Smooth muscle cell (in vitro differentiated cells): ENCODE data around the gene TGFBRAP1. TPM values are rescaled to one million over a fixed set of nuclear protein-coding genes. Genes with fewer than 3 reads are reported as not detected.

ENCODE experiments used
- DNase-seq: peaks from one replicate; lab custom pipeline; 2025; ENCODE audit not compliant: unreplicated experiment; lab: John Stamatoyannopoulos, UW
- H2AFZ ChIP-seq: fragments of 200-600 bp; sonication (generic); 2 replicates; pipeline ENCODE4 v1.6.0; 2016; ENCODE audit warnings: antibody characterized with exemption, low read depth, mild to moderate bottlenecking
- H3F3A ChIP-seq: fragments of 200-600 bp; sonication (generic); 2 replicates; pipeline ENCODE4 v1.6.0; 2017; ENCODE audit warnings: antibody characterized with exemption, low read depth
- H3K27ac ChIP-seq: fragments of 200-600 bp; sonication (generic); 2 replicates; pipeline ENCODE4 v1.5.1; 2016; ENCODE audit warnings: low read depth, mild to moderate bottlenecking
- H3K27me3 ChIP-seq: fragments of 200-600 bp; sonication (generic); 2 replicates; pipeline ENCODE4 v1.6.1; 2016; ENCODE audit warnings: low read depth, mild to moderate bottlenecking
- H3K36me3 ChIP-seq: fragments of 200-600 bp; sonication (generic); 2 replicates; pipeline ENCODE4 v1.5.1; 2016; ENCODE audit warnings: low read depth
- H3K4me1 ChIP-seq: fragments of 200-600 bp; sonication (generic); 2 replicates; pipeline ENCODE4 v1.5.1; 2016; ENCODE audit warnings: low read depth
- H3K4me2 ChIP-seq: fragments of 200-600 bp; sonication (generic); 2 replicates; pipeline ENCODE4 v1.6.0; 2016; ENCODE audit warnings: mild to moderate bottlenecking
- H3K4me3 ChIP-seq: fragments of 200-600 bp; sonication (generic); 2 replicates; pipeline ENCODE4 v1.5.1; 2016; ENCODE audit warnings: mild to moderate bottlenecking
- H3K79me2 ChIP-seq: fragments of 200-600 bp; sonication (generic); 2 replicates; pipeline ENCODE4 v1.6.0; 2016; ENCODE audit warnings: low read depth, mild to moderate bottlenecking
- H3K9ac ChIP-seq: fragments of 200-600 bp; sonication (generic); 2 replicates; pipeline ENCODE4 v1.6.0; 2016; ENCODE audit warnings: low read depth
- H3K9me3 ChIP-seq: fragments of 200-600 bp; sonication (generic); replicated peaks from 2 replicates; pipeline ENCODE4 v1.5.1; 2016; ENCODE audit warnings: low read depth
- H4K20me1 ChIP-seq: fragments of 200-600 bp; sonication (generic); 2 replicates; pipeline ENCODE4 v1.6.0; 2016; ENCODE audit warnings: low read depth
- WGBS: methylation state at CpG from one replicate; pipeline ENCODE4 v1.1.7; 2016; ENCODE audit warnings: low lambda C conversion rate; 5-methylcytosine and 5-hydroxymethylcytosine counted together
- polyA plus RNA-seq: library from polyadenylated mRNA; unstranded; fragments of >200 nt; fragmentation: Nextera tagmentation; extraction: Ambion mirVana; gene quantifications from 2 replicates; pipeline ENCODE4 v1.2.1, GENCODE V29; 2016
- total RNA-seq: library from RNA; depleted of rRNA; stranded (reverse); fragments of >200 nt; gene quantifications from 2 replicates; pipeline ENCODE4 v1.2.3, GENCODE V29; 2014
- TF ChIP-seq, protein P1 (sequence below): fragments of 200-600 bp; sonication (generic); IDR thresholded peaks from 2 replicates; pipeline ENCODE4 v1.5.1; 2017; ENCODE audit warnings: borderline replicate concordance, mild to moderate bottlenecking, antibody characterized with exemption; ENCODE audit not compliant: insufficient read depth, poor library complexity, severe bottlenecking

Gene TGFBRAP1
- total and polyA plus RNA-seq, 2 experiments from 2014 or later = 8.9 to 10.5 TPM

DNA sequence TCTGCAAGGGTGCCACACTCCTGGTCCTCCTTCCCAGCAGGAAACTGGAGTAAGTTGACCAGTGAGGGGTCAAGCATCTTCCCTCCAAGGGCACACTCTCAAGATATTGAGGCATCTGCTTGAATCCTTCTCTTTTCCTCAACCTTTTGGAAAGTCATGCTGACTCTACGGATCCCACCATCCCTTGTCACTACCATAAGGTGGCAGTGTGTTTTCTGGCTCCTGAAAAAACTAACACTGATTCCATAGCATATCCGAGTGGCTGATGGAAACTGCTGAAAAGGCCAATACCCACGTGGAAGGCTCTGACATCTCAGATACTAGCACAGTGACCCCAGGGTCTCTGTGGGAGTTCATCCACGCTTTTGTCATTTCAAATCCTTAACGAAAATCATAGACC lies 50.9 kb downstream of the TGFBRAP1 start:
- Histone ChIP-seq H4K20me1 (no peaks in the 10 kb centered on the region), H3K4me3 (no peak overlapping the region), H3K4me1 (no peaks in the 10 kb centered on the region), H3K27ac (no peak overlapping the region), H3K4me2 (no peak overlapping the region), H3K9me3 (no peaks in the 10 kb centered on the region), H3K9ac (no peak overlapping the region), H3K27me3 (no peaks in the 10 kb centered on the region), H3K36me3 (no peaks in the 10 kb centered on the region), H3F3A (no peaks in the 10 kb centered on the region), H3K79me2 (no peaks in the 10 kb centered on the region), H2AFZ (no peak overlapping the region)
- no peak for DNase-seq
- TF ChIP-seq, protein P1, sequence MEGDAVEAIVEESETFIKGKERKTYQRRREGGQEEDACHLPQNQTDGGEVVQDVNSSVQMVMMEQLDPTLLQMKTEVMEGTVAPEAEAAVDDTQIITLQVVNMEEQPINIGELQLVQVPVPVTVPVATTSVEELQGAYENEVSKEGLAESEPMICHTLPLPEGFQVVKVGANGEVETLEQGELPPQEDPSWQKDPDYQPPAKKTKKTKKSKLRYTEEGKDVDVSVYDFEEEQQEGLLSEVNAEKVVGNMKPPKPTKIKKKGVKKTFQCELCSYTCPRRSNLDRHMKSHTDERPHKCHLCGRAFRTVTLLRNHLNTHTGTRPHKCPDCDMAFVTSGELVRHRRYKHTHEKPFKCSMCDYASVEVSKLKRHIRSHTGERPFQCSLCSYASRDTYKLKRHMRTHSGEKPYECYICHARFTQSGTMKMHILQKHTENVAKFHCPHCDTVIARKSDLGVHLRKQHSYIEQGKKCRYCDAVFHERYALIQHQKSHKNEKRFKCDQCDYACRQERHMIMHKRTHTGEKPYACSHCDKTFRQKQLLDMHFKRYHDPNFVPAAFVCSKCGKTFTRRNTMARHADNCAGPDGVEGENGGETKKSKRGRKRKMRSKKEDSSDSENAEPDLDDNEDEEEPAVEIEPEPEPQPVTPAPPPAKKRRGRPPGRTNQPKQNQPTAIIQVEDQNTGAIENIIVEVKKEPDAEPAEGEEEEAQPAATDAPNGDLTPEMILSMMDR = no peak
- WGBS = 77% methylated on average over 5 of the region's 5 CpGs

DNA sequence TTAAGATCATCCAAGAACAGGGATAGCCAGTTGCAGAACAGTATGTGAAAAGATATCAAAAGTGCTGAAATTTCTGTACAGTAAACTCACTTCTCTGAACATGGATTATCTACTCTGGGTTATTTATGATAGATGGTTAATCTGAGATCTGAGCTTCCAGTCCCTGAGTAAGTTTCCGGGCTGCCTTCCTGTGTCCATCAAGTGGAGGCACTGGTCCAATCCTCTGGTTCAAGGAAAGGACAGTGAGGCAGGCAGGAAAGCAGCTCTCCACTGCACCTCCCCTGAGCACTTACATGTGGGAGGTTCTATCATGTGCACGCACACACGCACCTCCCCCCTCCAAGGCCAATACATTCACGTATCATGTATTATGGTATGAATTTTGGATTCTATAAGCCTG lies 55.5 kb downstream of the TGFBRAP1 start:
- no peak for DNase-seq
- Histone ChIP-seq H3K27ac (no peak overlapping the region), H3K4me3 (no peak overlapping the region)

DNA sequence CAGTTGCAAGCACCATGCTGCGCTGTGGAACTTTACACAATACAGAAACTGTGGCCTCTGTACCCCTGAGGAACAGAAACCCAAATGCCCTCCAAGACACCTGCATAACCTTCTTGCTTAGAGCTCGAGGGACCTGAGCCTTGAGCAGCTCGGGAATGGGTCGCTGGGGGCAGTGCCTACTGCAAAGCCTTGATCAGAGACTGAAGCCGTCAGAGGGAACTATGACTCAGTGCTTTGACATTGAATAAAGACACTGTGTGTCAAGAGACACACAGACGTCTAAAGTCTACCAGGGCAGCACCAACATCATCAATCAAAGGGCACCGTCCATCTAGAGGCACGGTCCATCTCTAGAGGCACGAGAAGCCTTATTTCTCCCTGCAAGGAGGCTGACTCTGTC lies 57.4 kb downstream of the TGFBRAP1 start:
- Histone ChIP-seq H4K20me1 (no peaks in the 10 kb centered on the region), H3K4me2 (no peak overlapping the region), H3K36me3 (no peaks in the 10 kb centered on the region), H3F3A (no peaks in the 10 kb centered on the region), H3K4me1 (no peaks in the 10 kb centered on the region), H3K79me2 (no peaks in the 10 kb centered on the region), H3K27me3 (no peaks in the 10 kb centered on the region), H3K27ac (no peak overlapping the region), H3K9ac (no peak overlapping the region), H3K9me3 (no peaks in the 10 kb centered on the region), H2AFZ (no peak overlapping the region), H3K4me3 (no peak overlapping the region)
- 75% methylated on average over 9 of the region's 9 CpGs for WGBS
- no peak for DNase-seq
- TF ChIP-seq, protein P1 = no peak

More for the DNA sequence above, 55.5 kb downstream of the TGFBRAP1 start:
- H3K9me3 ChIP-seq = no peaks in the 10 kb centered on the region
- H3K79me2 ChIP-seq = no peaks in the 10 kb centered on the region
- no peak overlapping the region for H3K9ac ChIP-seq
- H2AFZ ChIP-seq = no peak overlapping the region
- H3K4me1 ChIP-seq = no peaks in the 10 kb centered on the region
- no peak overlapping the region for H3K4me2 ChIP-seq
- H3K36me3 ChIP-seq = no peaks in the 10 kb centered on the region
- 96% methylated on average over 4 of the region's 4 CpGs for WGBS
- no peaks in the 10 kb centered on the region for H4K20me1 ChIP-seq
- no peaks in the 10 kb centered on the region for H3F3A ChIP-seq
- no peaks in the 10 kb centered on the region for H3K27me3 ChIP-seq
- TF ChIP-seq, protein P1 = no peak

DNA sequence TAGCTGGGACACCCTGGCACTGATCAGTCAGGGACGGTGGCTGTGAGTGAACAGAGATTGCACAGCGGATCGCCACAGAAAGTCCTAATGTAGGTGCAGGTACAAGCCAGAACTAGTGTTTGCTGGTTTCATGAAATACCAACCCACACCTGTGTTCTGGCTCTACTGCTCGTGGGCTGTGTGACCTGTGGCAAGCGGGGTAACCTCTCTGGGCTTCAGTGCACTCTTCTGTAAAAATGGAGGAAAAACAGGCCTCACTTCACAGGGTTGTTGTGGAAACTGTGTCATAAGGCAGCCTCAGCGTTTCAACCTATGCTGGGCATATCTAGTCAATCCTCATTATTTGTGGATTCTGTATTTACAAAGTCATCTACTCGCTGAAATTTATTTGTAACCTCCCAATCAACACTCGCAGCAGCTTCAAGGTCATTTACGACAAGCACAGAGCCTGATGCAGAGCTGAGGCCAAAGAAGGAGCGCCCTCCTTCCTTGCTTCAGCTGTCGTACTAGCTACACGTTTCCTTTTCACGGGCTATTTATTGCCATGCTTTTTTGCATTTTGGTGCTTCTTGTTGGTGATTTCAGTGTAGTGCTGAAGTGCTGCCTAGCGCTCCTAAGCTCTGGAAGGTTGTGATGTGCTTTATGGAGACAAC lies 58.0 kb downstream of the TGFBRAP1 start:
- no peaks in the 10 kb centered on the region for H3K27me3 ChIP-seq
- H2AFZ ChIP-seq = no peak overlapping the region
- H3K4me2 ChIP-seq = no peak overlapping the region
- H3K4me3 ChIP-seq = no peak overlapping the region
- H3K36me3 ChIP-seq = no peaks in the 10 kb centered on the region
- no peak overlapping the region for H3K9ac ChIP-seq
- H3K27ac ChIP-seq = no peak overlapping the region
- H4K20me1 ChIP-seq = no peaks in the 10 kb centered on the region
- H3K79me2 ChIP-seq = no peaks in the 10 kb centered on the region
- TF ChIP-seq, protein P1 = no peak
- no peaks in the 10 kb centered on the region for H3K4me1 ChIP-seq
- WGBS = 96% methylated on average over 14 of the region's 14 CpGs
- H3K9me3 ChIP-seq = no peaks in the 10 kb centered on the region
- no peak for DNase-seq
- no peaks in the 10 kb centered on the region for H3F3A ChIP-seq
